GM19193 (cell line): Measurements from ENCODE around the gene HIVEP3.

ENCODE experiments used
- POLR2A ChIP-seq: IDR thresholded peaks from 4 replicates; pipeline ENCODE4 v1.6.1; 2011; ENCODE audit not compliant: insufficient read depth, insufficient read length; ENCODE audit errors: extremely low read depth

The HIVEP3 gene

DNA sequence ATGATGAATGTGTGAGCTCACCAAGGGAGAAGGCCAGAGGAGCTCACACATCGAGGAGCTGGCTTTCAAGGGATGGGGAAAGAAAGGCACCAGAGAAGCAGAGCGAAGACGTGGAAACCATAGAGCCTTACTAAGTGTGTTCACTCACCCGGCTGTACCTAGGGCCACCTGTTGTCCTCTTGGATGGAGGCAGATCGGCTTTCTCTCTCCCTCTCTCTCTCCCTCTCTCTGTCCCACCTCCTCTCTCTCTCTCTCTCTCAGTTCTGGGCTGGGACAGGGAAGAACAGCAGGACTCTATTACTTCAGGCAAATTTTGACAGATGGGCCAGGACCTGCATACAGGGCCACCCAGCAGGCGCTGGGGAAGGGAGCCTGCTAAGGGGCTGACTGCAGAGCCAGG lies 64.8 kb downstream of the HIVEP3 start:
- TF ChIP-seq POLR2A = no peak

DNA sequence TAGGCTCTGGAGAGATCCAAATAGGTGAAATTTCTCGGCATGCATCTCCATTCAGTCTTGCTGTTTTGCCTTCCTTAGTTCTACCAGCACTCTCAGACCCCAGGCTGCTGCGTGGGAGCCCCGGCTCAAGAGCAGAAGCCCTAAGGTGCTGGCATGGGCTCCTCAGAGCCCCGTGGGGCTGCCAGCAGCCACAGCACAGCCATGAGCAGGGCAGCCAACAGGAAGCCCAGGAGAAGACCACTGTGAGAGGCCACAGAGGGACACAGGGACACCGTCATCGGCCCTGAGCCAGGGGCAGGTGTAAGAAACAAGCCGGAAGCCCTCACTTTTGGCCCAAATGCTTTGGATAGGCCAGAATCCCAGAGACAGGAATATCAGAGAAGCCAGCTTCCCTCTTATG lies 66.6 kb downstream of the HIVEP3 start:
- no peak for TF ChIP-seq POLR2A

DNA sequence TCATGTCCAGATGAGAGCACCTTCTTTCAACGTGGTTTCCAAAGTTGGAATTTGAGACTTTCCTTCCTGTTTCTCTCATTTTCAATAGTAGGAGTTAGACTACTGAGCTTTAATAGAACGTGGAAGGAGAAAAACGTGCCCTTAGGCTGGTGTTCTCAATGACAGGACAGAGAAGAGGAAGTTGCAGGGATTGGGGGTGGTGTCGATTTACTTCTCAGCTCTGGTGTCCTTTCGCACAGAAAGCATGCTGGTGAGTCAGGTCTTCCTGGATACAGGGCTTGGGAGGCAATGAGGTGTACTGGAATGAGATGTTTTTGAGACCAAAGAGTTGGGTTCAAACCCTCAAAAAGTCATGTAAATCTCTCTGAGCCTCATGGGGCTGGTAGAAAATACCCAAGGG lies 67.1 kb downstream of the HIVEP3 start:
- TF ChIP-seq POLR2A = no peak

GRCh38 chr1:41850029-41850428 lies 68.7 kb downstream of the HIVEP3 start:
- TF ChIP-seq POLR2A = no peak

DNA sequence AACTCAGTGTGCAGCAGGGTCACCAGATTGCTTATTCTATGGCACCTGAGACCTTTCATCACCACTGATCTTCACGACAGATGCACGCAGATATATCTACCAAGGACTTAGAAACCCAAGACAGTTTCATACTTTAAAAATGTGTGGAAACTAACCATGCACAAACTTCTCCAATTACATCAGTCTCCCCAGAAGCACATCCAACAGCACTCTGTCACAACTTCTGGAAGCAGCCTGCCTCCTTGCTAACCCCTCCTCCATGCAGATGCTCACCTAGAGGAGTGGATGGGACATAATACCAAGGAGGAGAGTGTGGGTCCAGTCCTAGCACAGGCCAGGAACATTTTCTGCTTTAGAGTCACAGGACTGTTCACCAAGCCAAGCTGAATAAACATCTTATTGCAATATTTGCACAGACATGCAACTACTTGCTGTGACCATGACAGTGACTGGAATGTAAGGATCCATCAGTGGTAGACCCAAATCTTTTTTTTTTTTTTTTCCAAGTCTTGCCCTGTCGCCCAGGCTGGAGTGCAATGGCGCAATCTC lies 69.4 kb downstream of the HIVEP3 start:
- no peak for TF ChIP-seq POLR2A

- no peak for TF ChIP-seq POLR2A
Observed at GRCh38 chr1:41848216-41848952, 70.3 kb downstream of the HIVEP3 start.

DNA sequence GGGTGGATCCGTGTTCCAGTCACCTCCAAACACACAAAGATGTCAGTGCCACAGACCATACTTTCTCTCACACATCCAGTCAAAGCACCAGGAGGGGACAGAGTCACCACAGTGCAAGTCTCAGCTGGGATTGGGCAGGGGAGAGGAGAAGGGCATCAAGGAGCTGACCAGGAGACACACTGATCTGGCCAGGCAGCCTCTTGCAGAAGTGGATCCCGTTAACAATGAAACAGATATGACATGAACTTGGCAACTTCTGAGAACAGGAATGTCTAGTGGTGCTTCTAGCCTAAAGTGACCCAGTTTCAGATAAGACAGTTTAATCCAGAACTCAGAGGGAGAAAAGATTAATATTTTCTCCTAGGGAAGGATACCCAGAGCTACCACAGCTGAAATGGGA lies 71.0 kb downstream of the HIVEP3 start:
- no peak for TF ChIP-seq POLR2A

- TF ChIP-seq POLR2A = no peak
Observed at GRCh38 chr1:41846625-41847405, 71.9 kb downstream of the HIVEP3 start.

- TF ChIP-seq POLR2A = no peak
Observed at GRCh38 chr1:41844781-41845272, 73.9 kb downstream of the HIVEP3 start.

DNA sequence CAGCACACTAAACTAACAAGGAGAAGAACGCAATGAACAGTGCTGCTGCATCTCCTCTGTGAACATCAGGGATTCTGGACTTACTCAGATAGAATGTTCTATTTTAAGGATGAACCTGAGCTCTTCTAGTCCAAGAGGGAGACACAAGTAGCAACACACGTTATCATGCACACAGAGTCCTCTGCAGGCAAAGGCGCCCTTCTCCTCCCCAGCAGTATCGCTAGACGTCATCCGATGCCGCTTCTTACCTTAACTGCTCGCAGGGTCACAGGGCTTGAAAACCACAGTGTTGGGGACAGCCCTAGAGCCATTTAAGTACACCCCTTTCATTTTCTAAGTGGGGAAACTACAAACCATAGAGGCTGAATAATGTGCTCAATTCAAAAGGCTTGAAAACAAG lies 74.5 kb downstream of the HIVEP3 start:
- no peak for TF ChIP-seq POLR2A

DNA sequence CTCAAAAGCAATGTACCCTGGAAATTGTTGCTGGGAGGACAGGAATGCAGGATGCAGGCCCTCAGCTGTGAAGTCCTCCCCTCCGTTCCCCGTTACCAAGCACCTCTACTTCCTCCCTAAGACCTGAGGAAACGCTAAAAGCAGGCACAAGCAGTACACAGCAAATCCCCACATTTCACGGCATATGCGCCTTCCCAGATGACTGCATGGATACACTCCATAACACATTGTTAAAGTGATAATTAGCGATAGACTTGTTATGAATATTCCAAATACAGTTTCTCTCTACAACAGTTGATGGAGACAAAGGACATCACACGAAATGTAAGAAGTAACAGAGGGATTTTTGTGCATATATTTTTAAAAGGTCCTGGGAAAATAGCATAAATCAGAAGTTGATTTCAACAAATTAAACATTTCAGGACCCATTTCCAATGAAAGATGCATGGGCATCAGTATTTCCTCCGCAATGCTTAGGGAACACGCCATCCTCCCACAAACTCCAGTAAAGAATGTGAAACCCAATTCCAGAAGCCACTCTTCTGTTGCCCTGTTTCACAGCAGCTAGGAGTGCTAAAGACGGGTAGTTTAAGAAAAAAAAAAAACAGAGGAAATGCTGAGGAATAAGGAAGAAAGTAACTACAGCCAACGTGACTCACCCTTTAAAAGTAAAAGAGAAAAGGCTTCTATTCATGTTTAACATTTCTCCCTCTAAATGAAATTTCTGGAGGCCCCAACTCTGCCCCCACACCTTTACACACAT lies 75.5 kb downstream of the HIVEP3 start:
- no peak for TF ChIP-seq POLR2A

DNA sequence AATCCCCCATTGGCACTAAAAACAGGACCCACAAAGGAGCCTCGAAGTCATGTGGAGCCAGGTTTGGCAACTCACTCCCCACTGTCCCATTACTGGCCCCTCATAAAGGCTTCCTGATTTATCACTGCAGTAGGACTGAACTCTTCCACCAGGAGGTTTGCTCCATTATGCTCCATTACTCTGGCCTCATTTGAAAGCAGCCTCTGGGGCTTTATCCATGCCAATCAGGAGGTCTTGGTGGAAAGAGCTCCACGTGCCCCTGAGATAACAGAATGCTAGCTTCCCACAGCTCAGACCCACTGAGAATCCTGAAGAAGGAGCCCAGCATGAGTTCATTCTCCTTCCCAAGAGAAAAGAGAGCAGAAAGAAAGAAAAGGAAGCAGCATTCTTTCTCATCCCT lies 76.4 kb downstream of the HIVEP3 start:
- TF ChIP-seq POLR2A = no peak

- no peak for TF ChIP-seq POLR2A
Observed at GRCh38 chr1:41840592-41841246, 78.0 kb downstream of the HIVEP3 start.

GRCh38 chr1:41838266-41838665 lies 80.5 kb downstream of the HIVEP3 start:
- TF ChIP-seq POLR2A = no peak
